Endodermal cell (in vitro differentiated cells): ENCODE data around the gene TP53. TPM values are rescaled to one million over a fixed set of nuclear protein-coding genes. Genes with fewer than 3 reads are reported as not detected.

ENCODE experiments used
- DNase-seq: peaks from one replicate; pipeline ENCODE4 v3.0.0-alpha.2; 2017
- H3K27ac ChIP-seq: 2 replicates; pipeline ENCODE4 v1.5.1; 2013; ENCODE audit warnings: mild to moderate bottlenecking, low read depth, low read length, moderate library complexity
- H3K27me3 ChIP-seq: 2 replicates; pipeline ENCODE4 v1.6.1; 2013; ENCODE audit warnings: mild to moderate bottlenecking, low read length, moderate library complexity; ENCODE audit not compliant: insufficient read depth, control insufficient read depth, poor library complexity, severe bottlenecking
- H3K36me3 ChIP-seq: 2 replicates; pipeline ENCODE4 v1.7.0; 2013; ENCODE audit warnings: mild to moderate bottlenecking, low read length, moderate library complexity; ENCODE audit not compliant: control insufficient read depth, insufficient read depth
- H3K4me1 ChIP-seq: one replicate; pipeline ENCODE4 v1.7.0; 2013; ENCODE audit warnings: low read length; ENCODE audit not compliant: control insufficient read depth, insufficient read depth
- H3K4me3 ChIP-seq: 2 replicates; pipeline ENCODE4 v1.5.1; 2013; ENCODE audit warnings: mild to moderate bottlenecking, low read length, moderate library complexity
- H3K9ac ChIP-seq: 2 replicates; pipeline ENCODE4 v1.6.1; 2013; ENCODE audit warnings: mild to moderate bottlenecking, low read length, moderate library complexity; ENCODE audit not compliant: poor library complexity, severe bottlenecking; ENCODE audit errors: extremely low read depth
- H3K9me3 ChIP-seq: 2 replicates; pipeline ENCODE4 v1.6.1; 2013; ENCODE audit warnings: mild to moderate bottlenecking, low read length, moderate library complexity; ENCODE audit not compliant: control insufficient read depth
- H3K27ac Mint-ChIP-seq: 2 replicates; pipeline ENCODE4 v1.8.0; 2020; ENCODE audit warnings: mixed read lengths
- H3K27me3 Mint-ChIP-seq: 2 replicates; pipeline ENCODE4 v1.8.0; 2021; ENCODE audit warnings: mild to moderate bottlenecking, mixed read lengths; ENCODE audit not compliant: insufficient read depth
- H3K36me3 Mint-ChIP-seq: 2 replicates; pipeline ENCODE4 v1.8.0; 2020; ENCODE audit warnings: low read depth, mixed read lengths
- H3K4me1 Mint-ChIP-seq: 2 replicates; pipeline ENCODE4 v1.8.0; 2020; ENCODE audit warnings: mixed read lengths
- H3K4me3 Mint-ChIP-seq: 2 replicates; pipeline ENCODE4 v1.8.0; 2020; ENCODE audit warnings: mild to moderate bottlenecking, moderate library complexity, mixed read lengths
- H3K9me3 Mint-ChIP-seq: 2 replicates; pipeline ENCODE4 v1.8.0; 2020; ENCODE audit warnings: mild to moderate bottlenecking, mixed read lengths
- CTCF ChIP-seq: fragments of 200-600 bp; sonication (generic); conservative IDR thresholded peaks from 2 replicates; pipeline ENCODE4 v1.5.0; 2021; ENCODE audit warnings: antibody characterized with exemption, mild to moderate bottlenecking
- WGBS, 2 experiments: methylation state at CpG; one replicate each; pipeline versions ENCODE4 v1.1.5 to v1.1.7; 2013; ENCODE audit warnings: missing lambda C conversion rate in 2 of 2, mixed read lengths in 1 of 2; ENCODE audit not compliant: insufficient coverage in 1 of 2, insufficient read length in 1 of 2; 5-methylcytosine and 5-hydroxymethylcytosine counted together
- total RNA-seq, 2 donors: library from RNA; stranded (reverse); fragmentation: NEBNext Ultra II Directional in 1 of 2; extraction: Animal tissue kit (Norgen Biotek cat#: 25700) in 1 of 2; gene quantifications; 2 replicates in 1 of 2; 3 replicates in 1 of 2; pipeline ENCODE4 v1.2.1, GENCODE V29; 2021

The TP53 gene
- total RNA-seq, 2 donors from 2014 or later = 113 to 130 TPM

DNA sequence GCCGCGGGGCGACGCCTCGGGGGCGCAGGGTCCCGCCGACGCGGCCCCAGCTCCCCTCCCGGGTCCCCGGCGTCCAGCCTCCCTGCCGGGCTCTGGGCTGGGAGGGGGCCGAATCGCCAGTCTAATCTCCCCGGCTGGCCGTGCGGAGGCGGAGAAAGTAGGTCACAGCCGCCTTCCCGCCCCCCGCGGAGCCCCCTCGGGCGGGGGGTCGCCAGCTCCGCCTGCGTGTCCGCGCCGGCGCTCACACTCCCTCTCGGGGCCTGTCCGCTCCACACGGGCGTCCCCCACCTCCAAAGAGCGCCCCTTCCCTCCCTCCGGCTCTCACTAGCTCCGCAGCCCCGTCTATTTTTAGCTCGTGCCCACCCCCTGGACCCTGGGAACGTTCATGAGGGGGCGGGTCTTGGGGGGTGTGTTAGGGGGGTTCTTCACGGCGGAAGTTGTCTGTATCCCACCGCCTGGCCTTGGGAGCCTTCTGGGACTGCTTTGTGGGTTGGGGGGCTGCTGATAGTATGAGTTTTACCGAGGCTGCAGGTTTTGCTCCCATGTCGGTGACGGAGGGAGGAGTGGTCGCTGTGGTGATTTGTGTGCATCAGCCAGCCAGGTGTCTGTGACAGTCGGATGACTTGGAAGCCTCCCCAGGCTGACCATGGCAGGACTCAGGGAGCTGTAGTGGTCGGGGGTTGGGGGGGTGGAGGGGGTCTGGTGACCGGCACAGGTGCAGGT lies 35.5 kb downstream of the TP53 start:
- no peaks in the 10 kb centered on the region for H3K9me3 ChIP-seq
- H3K36me3 Mint-ChIP-seq = no peaks in the 10 kb centered on the region
- peak; percentile 82 for DNase-seq
- H3K36me3 ChIP-seq = no peaks in the 10 kb centered on the region
- H3K4me1 Mint-ChIP-seq = peaks cover 18% of the 10 kb centered on the region
- peak overlapping the region; percentile 80 for H3K4me3 ChIP-seq
- no peak for TF ChIP-seq CTCF
- no peaks in the 10 kb centered on the region for H3K4me1 ChIP-seq
- peaks cover 31% of the 10 kb centered on the region for H3K27me3 ChIP-seq
- no peak overlapping the region for H3K27ac Mint-ChIP-seq
- H3K27ac ChIP-seq = no peak overlapping the region
- H3K27me3 Mint-ChIP-seq = peaks cover 50% of the 10 kb centered on the region
- peak overlapping the region; percentile 44 for H3K9ac ChIP-seq
- no peaks in the 10 kb centered on the region for H3K9me3 Mint-ChIP-seq
- 7 to 13% methylated on average over 16 to 43 of the region's 54 CpGs for WGBS, 2 experiments
- peak overlapping the region; percentile 61 for H3K4me3 Mint-ChIP-seq

- no peak for TF ChIP-seq CTCF
- peaks cover 31% of the 10 kb centered on the region for H3K27me3 ChIP-seq
- peak overlapping the region; percentile 80 for H3K4me3 ChIP-seq
- no peaks in the 10 kb centered on the region for H3K36me3 ChIP-seq
- H3K9ac ChIP-seq = peak overlapping the region; percentile 44
- no peaks in the 10 kb centered on the region for H3K9me3 ChIP-seq
- DNase-seq = no peak
- H3K4me3 Mint-ChIP-seq = peak overlapping the region; percentile 61
- no peaks in the 10 kb centered on the region for H3K36me3 Mint-ChIP-seq
- H3K27ac Mint-ChIP-seq = no peak overlapping the region
- no peaks in the 10 kb centered on the region for H3K4me1 ChIP-seq
- no peak overlapping the region for H3K27ac ChIP-seq
- 1 to 3% methylated on average over 15 to 44 of the region's 45 CpGs for WGBS, 2 experiments
- H3K4me1 Mint-ChIP-seq = peaks cover 14% of the 10 kb centered on the region
- peaks cover 50% of the 10 kb centered on the region for H3K27me3 Mint-ChIP-seq
- H3K9me3 Mint-ChIP-seq = no peaks in the 10 kb centered on the region
Observed at GRCh38 chr17:7651097-7651664, 36.1 kb downstream of the TP53 start.

GRCh38 chr17:7650509-7651096 lies 36.7 kb downstream of the TP53 start, which contains the start of gene ATP1B2:
TSS of gene ATP1B2 (plus strand) at chr17:7650926. CDS start at chr17:7651519, 593 bp downstream.
- H3K27ac Mint-ChIP-seq = no peak within 1 kb of the TSS
- Histone ChIP-seq H3K9ac (peak within 1 kb of the TSS; percentile 44), H3K4me1 (no peaks in the 10 kb centered on the region), H3K27me3 (peaks cover 31% of the 10 kb centered on the region), H3K36me3 (no peaks in the 10 kb centered on the region), H3K4me3 (peak within 1 kb of the TSS; percentile 80), H3K27ac (no peak within 1 kb of the TSS), H3K9me3 (no peaks in the 10 kb centered on the region)
- peak; percentile 98 for DNase-seq
- peaks cover 50% of the 10 kb centered on the region for H3K27me3 Mint-ChIP-seq
- no peaks in the 10 kb centered on the region for H3K36me3 Mint-ChIP-seq
- WGBS, 2 experiments = 2 to 4% methylated on average over 17 to 29 of the region's 34 CpGs
- peaks cover 14% of the 10 kb centered on the region for H3K4me1 Mint-ChIP-seq
- H3K4me3 Mint-ChIP-seq = peak within 1 kb of the TSS; percentile 61
- no peaks in the 10 kb centered on the region for H3K9me3 Mint-ChIP-seq
- no peak for TF ChIP-seq CTCF
